GM21737 (cell line): ENCODE results near the gene MIEF2.
"Not testable (repeated sequence)": the region's sequence is repeated elsewhere in the genome, so short reads cannot be mapped to it uniquely, and the experiment has no call there.

Experiments used
- ATAC-seq: cut with Tn5 transposase; IDR thresholded peaks from one replicate; pipeline ENCODE4 v1.9.1; 2021; ENCODE audit warnings: mild to moderate bottlenecking, moderate library complexity; ENCODE audit not compliant: unreplicated experiment

MIEF2 gene, protein sequence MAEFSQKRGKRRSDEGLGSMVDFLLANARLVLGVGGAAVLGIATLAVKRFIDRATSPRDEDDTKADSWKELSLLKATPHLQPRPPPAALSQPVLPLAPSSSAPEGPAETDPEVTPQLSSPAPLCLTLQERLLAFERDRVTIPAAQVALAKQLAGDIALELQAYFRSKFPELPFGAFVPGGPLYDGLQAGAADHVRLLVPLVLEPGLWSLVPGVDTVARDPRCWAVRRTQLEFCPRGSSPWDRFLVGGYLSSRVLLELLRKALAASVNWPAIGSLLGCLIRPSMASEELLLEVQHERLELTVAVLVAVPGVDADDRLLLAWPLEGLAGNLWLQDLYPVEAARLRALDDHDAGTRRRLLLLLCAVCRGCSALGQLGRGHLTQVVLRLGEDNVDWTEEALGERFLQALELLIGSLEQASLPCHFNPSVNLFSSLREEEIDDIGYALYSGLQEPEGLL

DNA sequence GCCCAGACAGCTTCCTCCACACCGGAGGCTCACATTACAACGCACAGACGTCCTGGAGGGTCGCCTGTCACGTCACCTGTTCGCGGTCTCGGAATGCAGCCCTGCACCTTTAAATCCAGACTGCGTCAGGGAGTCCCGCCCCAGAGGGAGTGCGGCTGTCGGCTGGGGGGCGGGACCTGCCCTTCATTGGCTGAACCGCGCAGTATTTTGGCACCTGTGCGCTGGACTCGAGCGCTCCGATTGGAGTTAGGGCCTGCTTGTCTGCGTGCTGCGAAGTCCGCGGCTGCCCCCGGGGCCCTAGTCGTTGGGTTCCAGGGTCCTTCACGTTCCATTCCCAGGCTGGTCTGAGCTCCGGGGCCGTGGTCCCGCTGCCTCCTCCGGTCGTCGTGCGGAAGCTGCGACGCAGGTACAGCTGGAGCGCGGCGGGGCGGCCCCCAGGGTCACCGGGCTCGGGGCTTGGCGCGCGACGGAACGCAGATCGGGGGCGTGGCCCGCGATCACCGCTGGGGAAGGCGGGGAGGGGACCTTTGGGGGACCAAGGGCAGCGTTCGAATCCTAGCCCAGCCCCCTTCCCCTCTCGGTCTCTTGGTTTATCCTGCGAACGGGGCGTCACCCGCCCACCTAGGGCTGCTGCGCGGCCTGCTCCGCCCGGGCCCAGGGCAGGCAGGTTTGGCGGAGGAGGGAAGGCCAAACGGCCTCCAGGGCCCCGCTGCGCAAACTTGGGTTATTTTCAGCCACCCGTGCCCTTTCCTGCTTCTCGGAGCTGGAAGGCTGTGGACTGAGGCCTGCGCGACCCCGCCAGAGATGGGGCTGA lies at the start of gene MIEF2:
MIEF2 (plus strand) TSS at position 331 of the 814 bp plus-strand sequence. CDS start 2,059 bp downstream, outside the sequence.
- peak; percentile 71 for ATAC-seq

DNA sequence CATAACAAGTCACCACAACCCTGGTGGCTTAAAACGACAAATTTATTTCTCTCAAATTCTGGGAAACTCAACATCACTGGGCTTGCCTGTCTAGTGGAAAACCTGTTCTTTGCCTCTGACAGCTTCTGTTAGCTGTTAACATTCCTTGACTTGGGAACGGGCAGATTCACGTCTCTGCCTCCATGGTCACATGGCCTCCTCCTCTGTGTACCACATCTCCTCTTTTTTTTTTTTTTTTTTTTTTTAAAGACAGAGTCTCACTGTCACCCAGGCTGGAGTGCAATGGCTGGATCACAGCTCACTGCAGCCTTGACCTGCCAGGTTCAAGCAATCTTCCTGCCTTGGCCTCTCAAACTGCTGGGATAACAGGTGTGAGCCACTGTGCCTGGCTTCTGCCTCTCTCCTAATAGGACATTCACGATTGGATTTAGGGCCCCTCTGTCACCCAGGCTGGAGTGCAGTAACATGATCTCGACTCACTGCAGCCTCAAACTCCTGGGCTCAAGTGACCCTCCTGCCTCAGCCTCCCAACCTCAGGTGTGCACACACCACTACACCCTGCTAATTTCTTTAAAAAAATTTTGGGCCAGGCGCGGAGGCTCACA lies 46.7 kb upstream of the MIEF2 start:
- no peak for ATAC-seq

DNA sequence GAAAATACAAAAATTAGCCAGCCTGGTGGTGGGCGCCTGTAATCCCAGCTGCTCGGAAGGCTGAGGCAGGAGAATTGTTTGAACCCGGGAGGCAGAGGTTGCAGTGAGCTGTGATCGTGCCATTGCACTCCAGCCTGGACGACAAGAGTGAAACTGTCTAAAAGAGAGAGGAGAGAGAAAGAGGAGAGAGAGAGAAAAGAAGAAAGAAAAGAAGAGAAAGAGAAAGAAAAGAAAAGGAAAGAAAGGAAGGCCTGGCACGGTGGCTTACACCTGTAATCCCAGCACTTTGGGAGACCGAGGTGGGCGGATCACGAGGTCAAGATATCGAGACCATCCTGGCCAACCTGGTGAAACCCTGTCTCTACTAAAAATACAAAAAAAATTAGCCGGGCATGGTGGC lies 43.6 kb upstream of the MIEF2 start:
- not testable (repeated sequence) for ATAC-seq

DNA sequence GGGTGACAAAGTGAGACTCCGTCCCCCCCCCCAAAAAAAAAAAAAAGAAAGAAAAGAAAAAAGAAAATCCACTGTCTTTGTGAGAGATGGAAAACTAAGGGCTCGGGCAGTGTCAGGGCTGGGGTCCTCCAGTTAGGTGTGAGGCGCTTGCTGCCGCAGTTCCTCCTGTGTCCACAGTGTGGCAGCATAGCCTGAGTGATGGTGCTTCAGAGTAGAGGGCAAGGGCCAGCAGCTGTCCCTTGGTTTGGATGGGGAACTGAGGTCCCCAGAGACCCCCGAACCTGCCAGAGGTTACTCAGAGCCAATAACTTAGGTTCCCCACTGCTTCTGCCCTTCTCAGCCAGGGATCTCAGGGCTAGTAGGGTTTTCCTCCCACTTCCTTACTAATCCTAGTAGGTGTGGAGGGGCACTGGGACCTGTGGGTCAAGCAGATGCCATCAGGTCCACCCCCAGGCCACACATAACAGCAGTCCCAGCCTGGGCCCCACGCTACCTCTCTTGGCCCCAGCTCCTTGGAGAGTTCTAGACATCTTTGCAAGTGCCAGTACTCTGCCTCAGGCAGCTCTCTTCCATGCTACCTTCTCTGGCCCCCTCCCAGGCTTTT lies 42.9 kb upstream of the MIEF2 start:
- ATAC-seq = no peak

DNA sequence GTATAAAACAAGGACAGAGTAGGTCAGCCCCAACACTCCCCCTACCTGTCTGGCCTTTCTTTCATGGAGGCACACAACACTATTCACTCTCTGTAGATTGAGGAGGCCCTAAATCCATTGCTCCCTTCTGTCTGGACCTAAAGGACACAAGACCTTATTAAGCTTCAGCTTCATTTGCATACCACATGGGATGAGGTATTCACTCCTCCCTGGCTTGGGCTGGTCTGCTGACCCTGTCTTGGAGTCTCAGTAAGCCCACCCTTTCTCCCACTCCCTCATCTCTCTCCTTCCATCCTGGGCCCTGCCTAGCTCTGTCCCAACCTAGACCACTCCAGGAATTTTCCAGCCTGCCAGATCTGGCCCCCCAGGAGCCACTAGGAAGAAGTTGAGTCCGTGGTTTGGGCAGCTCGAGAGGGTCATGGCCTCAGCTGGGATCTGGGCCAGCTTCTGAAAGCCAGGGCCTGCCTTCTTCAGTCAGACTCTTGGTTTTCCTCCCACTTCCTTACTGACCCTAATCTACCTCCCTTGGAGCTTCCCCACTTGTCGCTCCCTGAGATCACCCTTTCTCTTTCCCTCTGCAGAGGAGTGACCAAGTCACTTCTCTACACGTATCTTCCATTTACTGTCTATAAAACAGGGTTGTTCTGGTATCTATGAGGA lies 41.6 kb upstream of the MIEF2 start:
- ATAC-seq = no peak

DNA sequence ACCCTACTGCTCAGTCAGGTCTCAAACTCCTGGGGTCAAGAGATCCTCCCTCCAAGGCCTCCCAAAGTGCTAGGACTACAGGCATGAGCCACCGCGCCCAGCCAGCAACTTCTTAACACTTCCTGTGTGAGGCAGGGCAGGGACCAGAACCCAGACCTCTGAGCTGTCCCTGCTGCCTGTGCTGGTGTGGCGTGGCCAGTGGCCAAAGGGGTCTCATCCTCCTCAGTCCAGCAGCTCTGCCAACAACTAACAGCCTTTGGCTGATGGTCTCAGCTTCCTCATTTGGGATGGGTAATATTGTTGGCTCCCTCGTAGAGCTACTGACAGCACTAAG lies 36.4 kb upstream of the MIEF2 start:
- no peak for ATAC-seq

DNA sequence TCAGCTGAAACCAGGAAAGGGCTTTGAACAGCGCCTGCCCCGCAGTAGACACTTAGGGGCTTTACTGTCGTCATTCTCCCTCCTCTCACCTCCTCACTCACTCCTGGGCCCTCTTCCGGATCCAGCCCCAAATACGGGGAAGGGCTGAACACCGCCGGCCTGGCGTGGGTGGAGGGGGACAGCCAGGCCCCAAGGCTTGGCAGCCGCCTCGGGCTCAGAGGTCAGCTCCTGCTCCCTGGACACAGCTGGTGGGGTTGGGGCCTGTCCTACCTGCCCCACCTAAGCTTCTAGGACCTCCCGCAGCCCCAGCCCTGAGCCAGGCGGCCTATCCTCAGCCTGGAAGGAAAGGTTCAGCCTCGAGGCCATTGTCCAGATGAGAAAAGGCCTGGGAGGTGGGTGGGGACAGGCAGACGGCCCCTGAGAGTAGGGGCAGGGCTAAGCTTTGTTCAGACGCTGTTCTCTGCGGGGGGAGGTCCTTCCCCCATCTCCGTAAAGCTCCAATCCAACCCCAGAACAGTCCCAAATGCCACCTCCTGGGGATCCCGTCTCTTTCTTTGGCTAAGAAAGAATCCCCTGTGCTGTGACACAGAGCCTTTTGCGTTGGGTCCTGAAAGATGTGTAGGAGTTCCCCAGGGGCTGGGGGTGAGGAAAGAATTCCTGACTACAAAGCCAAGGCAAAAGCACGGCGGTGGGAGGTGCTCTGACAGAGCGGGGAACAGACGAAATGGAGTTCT lies 35.9 kb upstream of the MIEF2 start:
- no peak for ATAC-seq

DNA sequence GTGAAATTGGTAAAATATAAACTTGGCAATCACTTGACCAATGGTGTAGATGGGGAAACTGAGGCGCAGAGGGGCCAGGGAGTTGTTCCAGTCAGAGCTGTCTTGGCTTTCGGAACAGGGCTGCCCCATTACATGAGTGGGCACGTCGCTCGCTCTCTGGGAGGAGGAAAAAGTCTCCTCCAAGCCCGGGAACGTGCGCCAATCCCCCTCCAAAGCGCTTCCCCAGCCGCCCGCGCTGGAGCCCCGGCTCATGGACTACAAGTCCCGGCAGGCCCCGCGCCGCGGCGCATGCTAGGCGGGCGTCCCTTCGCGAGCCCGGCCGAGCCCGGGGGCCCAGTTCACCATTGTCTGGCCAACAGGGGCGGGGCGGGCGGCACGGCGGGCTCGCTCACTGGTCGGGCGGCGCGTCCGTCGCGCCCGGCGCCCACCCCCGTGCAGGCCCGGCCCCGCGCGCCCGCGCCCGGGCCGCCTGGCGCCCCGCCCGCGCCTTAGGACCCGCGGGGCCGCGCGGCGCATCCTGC lies 35.3 kb upstream of the MIEF2 start, which contains the start of gene LLGL1:
LLGL1 (plus strand) TSS at position 515 of the 521 bp plus-strand sequence. CDS start 48 bp downstream, outside the sequence.
- peak; percentile 87 for ATAC-seq

DNA sequence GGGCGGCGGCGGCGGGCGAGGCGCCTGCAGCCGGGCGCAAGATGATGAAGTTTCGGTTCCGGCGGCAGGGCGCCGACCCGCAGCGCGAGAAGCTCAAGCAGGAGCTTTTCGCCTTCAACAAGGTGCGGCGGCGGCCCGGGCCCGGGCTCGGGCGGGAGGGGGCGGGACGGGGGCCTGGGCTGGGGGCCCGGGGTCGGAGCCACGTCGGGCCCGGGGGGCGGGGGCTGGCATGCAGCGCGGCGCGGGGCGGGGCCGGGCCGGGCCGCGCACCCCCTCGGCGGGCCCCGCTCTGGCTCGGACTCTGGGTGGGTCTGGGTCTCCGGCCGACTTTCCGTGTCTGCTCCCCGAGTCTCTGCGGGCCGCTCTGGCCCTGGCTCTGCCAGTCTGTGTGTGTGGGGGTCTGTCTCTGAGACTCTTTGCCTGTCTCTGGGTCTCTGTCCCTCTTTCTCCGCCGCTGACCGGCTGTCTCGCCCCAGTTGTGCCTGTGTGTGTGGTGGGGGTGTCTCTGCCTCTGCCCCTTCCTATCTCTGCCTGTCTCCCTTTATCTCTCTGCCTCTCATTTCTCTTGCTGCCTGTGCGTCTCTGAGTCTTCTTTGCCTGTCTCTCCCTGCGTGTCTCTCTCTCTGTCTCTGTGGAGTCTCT lies 34.7 kb upstream of the MIEF2 start:
- ATAC-seq = peak; percentile 9

DNA sequence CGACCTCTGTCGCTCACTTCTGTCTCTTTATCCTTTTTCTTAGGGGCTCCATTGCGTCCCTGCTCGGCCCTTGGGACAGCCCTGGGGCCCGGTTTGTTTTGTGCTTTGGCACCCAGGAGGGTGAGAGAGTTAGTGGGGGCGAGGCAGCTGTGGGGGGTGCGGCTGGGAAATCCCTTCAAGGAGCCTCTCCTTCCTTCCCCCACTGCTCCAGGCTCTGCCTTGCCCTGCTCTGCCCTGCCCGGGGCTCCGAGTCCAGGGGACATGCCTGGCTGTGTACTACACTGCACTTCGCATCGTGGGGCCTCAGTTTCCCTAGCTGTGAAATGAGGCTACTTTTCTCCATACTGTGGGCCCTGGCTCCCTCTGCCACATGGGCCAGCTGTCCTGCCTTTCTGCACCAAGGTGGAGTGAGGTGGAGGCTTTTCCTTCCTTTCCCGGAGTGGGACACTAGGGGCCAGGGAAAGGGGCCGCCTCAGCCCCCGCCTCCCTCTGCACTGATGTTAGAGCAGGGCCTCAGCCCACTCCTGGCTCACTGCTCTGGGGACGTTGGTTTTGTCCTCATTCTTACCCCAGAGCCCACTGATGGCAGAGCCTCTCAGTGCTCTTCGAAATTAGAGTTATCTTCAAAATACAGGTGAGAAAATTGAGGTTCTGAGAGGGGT lies 34.0 kb upstream of the MIEF2 start:
- ATAC-seq = no peak

DNA sequence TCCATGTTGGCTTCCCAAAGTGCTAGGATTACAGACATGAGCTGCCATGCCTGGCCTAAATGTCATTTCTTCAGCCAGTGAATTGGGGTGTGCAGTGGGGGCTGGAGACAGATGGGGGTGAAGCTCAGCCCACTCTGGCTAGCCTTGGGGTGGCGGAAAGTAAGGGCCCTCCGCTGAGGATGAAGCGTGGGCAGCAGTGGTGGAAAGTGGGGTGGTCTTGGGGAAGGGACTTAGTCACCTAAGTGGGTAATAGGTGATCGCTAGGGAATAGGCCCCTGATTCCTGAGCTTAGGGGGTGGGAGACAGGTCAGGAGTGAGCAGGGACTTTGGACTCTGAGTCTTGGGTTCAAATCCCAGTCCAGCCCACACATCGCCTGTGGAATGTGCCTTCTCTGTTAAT lies 32.8 kb upstream of the MIEF2 start:
- ATAC-seq = no peak

DNA sequence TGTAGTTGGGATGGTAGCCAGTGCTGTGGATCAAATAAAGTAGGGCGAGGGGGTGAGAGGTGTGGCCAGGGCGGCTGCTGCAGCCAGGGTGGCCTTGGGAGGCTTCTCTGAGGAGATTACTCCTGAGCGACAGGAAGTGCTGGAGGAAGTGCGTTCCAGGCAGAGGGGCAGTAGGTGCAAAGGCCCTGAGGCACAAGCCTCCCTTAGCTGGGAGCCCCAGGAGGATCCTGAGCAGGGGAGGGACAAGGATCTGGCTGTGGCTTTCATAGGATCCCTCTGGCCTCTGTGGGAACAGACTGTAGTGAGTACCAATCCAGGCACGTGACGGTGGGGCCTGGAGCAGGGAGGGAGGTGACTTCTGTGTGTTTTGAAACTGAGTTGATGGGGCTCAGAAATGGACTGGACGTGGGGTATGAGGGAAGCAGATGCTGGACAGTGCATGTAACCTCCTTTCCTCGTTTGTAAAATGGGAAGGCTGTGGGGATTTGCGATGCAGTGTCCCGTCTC lies 32.2 kb upstream of the MIEF2 start:
- ATAC-seq = no peak

DNA sequence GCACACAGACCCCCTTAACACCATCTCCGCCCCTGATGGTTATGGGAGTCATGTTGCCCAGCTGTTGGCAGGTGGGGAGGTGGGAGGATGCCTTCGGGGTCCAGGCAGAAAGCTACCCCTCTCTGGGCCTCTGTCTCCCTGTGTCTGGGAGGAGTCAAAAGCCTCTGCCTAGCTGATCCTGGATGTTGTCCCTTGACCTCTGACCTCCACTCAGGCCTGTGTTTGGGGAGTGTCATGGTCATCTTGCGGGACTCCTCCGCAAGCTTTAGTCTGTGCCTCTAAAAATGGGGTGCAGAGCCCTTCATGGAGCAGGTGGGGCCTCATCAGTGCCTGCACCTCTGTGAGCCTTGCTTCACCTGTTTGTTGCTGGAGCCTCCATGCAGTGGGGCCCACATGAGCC lies 31.2 kb upstream of the MIEF2 start:
- no peak for ATAC-seq

DNA sequence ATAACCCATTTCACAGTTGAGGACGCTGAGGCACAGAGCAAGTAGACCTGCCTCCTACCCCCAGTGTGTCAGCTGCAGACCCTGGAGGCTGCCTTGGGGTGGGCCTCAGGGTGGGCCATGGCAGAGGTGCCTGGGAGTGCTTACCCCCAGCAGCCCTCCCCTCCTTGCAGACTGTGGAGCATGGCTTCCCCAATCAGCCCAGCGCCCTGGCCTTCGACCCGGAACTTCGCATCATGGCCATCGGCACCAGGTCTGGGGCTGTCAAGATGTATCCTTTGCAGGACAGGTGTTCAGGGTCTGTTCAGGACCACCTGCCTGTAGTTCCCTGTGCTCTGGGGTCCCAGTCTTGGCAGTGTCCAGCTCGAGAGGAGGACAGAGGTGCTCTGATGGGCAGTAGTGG lies 30.7 kb upstream of the MIEF2 start:
- ATAC-seq = no peak

DNA sequence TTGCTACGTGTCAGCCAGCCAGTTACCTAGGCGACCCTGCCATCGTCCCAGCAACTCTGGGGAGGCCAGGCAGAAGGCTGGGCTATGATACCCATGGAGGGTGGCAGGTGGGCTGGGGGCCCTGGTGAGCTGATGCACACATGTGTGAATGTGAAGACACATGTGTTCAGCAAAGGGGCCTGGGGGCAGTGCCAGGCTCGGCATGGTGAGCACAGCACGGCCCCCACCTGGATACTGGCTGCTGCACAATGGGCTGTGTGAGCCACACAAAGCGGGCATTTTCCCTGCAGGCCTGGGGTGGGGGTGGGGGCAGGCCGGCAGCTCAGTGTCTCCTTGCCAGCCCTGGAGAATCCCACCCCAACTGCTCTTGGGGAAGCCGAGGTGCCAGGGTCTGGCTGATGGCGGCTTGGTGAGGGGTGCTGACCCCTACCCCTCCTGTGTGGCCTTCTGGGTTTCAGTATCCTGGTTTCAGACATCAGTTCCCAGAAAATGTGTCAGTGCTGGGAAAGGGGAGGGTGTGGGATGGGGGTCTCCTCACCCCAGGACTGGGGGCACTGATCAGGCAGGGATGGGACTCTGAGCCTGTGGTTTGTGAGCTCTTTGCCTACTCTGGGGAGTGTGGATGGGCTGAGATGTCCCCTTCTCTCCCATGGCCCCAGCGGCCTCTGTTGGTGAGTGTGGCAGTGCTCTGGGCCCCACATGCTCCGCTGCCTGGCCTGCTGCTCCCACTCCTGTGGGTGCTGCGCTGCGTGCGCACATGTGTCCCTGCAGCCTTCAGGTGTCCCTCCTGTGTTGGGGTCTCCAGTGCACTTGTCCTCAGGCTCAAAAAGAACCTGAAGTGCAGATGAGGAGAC lies 29.9 kb upstream of the MIEF2 start:
- no peak for ATAC-seq

DNA sequence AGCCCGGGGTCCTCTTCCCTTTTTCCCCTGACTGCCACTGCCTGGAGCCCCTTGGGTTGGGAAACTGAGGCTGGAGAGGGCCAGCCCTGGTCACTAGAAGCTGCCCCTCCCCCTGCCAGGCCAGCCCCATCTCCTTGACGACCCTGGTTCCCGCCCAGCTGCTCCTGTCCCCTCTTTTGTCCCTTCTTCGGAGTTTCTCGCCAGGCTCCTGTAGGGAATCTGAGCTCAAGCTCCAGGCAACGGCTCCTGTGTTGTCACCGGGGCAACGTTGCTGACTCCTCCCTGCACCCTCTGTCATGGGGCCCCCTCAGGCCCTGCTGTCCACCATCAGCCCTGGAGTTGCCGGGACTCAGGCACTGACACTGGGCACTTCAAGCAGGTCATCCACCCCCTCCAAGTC lies 29.3 kb upstream of the MIEF2 start:
- no peak for ATAC-seq

DNA sequence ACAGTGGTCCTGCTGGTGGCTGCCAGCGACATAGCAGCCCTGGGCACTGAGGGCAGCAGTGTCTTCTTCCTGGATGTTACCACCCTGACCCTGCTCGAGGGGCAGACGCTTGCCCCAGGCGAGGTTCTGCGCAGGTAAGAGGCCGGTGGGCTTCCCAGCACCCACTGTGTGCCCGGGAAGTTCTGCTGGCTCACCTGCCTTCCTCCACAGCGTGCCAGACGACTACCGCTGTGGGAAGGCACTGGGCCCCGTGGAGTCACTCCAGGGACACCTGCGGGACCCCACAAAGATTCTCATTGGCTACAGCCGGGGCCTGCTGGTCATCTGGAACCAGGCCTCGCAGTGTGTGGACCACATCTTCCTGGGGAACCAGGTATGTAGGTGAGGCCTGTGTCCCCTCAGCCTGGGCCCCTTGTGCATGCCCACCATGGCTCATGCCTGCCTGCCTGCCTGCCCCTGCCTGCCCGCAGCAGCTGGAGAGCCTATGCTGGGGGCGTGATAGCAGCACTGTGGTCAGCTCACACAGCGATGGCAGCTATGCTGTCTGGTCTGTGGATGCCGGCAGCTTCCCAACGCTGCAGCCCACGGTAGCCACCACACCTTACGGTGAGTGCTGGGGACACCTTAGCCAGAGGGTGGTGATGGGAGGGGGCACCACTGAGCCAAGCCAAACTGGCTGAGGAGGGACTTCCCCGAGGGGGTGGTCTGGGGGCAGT lies 26.5 kb upstream of the MIEF2 start:
- ATAC-seq = no peak
